H1 (cell line): ENCODE data around the gene BANF1. TPM values are rescaled to one million over a fixed set of nuclear protein-coding genes. Genes with fewer than 3 reads are reported as not detected.

Source experiments
- CBX5 ChIP-seq: fragments of 300-800, 300-1000 bp; sonication (generic); IDR thresholded peaks from 2 replicates; pipeline ENCODE4 v1.7.1; 2016; ENCODE audit warnings: antibody characterized with exemption, low read length, low read depth
- KDM1A ChIP-seq: fragments of 200-600, 300-600 bp; sonication (generic); IDR thresholded peaks from 2 replicates; pipeline ENCODE4 v1.7.1; 2016; ENCODE audit warnings: mild to moderate bottlenecking, low read length, borderline replicate concordance
- POLR2A ChIP-seq, 2 experiments: IDR thresholded peaks; 1 replicate in 1 of 2; 2 replicates in 1 of 2; pipeline ENCODE4 v1.6.1; 2011; ENCODE audit warnings: low read depth in 2 of 2, low read length in 2 of 2, mild to moderate bottlenecking in 2 of 2; ENCODE audit errors: control extremely low read depth in 1 of 2
- POLR2AphosphoS5 ChIP-seq: IDR thresholded peaks from 2 replicates; pipeline ENCODE4 v1.6.1; 2011; ENCODE audit warnings: low read depth, low read length
- POU5F1 ChIP-seq: IDR thresholded peaks from 2 replicates; pipeline ENCODE4 v1.6.1; 2011; ENCODE audit warnings: low read depth, mild to moderate bottlenecking, low read length, moderate library complexity
- SRF ChIP-seq: IDR thresholded peaks from 2 replicates; pipeline ENCODE4 v1.6.1; 2011; ENCODE audit warnings: mild to moderate bottlenecking, low read depth, low read length, moderate library complexity
- polyA plus RNA-seq, 7 experiments: library from polyadenylated mRNA; depleted of rRNA in 3 of 7; stranded (reverse) in 5 of 7; unstranded in 2 of 7; fragments of >200 nt in 5 of 7; fragments of 200-250 nt in 2 of 7; gene quantifications; 1 replicate in 5 of 7; 2 replicates in 1 of 7; 4 replicates in 1 of 7; pipeline versions ENCODE4 v1.2.1 to v1.2.3, GENCODE V29; 2011 to 2013; ENCODE audit warnings: missing spikeins in 2 of 7, mixed read lengths in 2 of 7
- total RNA-seq: library from RNA; stranded (reverse); fragmentation: NEBNext Ultra II Directional; extraction: Animal tissue kit (Norgen Biotek cat#: 25700); gene quantifications from 2 replicates; pipeline ENCODE4 v1.2.1, GENCODE V29; 2021
- TF ChIP-seq, protein P1 (sequence below): IDR thresholded peaks from 2 replicates; pipeline ENCODE4 v1.6.1; 2012; ENCODE audit warnings: inconsistent platforms
- TF ChIP-seq, protein P2 (sequence below): IDR thresholded peaks from 2 replicates; pipeline ENCODE4 v1.6.1; 2011; ENCODE audit warnings: low read depth, mild to moderate bottlenecking, low read length; ENCODE audit not compliant: insufficient read depth
- TF ChIP-seq, protein P3 (sequence below): fragments of 300-600 bp; sonication (generic); IDR thresholded peaks from 2 replicates; pipeline ENCODE4 v1.7.1; 2012; ENCODE audit warnings: low read length, moderate library complexity, mild to moderate bottlenecking, inconsistent platforms; ENCODE audit not compliant: insufficient replicate concordance

BANF1 gene
- total and polyA plus RNA-seq, 2 of the 8 experiments (the other 6 are each of a cell fraction or from before 2014, with no cell fraction given) = 330 to 467 TPM

DNA sequence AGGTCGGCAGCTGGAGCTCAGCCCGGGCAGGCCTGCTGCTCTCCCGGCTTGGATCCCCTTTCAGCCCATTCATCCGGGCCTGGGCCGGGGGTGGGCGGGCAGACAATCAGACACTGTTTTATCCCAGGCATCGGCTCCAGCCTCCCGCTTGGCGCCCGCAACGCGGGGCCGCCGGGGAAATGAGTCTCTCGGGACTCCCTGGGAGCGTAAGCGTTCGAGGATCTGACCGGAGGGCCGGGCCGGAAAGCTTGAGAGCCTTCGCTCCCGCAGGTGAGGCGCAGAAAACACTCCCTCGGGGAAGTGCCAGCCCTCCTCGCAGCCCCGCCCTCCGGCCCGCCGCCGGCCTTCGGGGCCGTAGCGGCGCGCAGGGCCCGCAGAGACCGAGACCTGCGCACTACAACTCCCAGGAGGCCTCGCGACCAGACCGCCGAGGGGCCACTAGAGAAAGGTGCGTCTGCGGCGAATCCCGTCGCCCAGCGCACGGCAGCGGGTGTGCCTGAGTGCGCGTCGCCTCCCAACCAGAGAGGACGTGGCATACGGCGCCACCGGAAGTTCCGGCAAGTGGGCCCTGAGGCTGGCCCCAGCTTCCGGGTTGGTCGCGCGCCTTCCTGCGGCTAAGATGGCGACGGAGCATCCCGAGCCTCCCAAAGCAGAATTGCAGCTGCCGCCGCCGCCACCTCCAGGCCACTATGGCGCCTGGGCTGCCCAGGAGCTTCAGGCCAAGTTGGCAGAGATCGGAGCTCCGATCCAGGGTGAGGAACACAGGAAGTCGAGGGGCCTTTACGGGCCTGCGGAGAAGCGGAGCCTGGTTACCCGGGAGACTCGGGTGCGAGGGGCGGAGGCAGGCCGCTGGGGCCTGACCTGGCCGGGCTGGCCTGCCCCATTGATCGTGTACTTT, 49.7 kb downstream of the BANF1 start, which contains the start of gene SF3B2 (continued):
- TF ChIP-seq, protein P1, sequence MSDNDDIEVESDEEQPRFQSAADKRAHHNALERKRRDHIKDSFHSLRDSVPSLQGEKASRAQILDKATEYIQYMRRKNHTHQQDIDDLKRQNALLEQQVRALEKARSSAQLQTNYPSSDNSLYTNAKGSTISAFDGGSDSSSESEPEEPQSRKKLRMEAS = 0 out of 2 replicates have a peak, but pooled peaks have one; percentile 47
- TF ChIP-seq, protein P2, sequence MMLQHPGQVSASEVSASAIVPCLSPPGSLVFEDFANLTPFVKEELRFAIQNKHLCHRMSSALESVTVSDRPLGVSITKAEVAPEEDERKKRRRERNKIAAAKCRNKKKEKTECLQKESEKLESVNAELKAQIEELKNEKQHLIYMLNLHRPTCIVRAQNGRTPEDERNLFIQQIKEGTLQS = peak; percentile 48; the same call in 1 of the 2 replicates
- TF ChIP-seq POLR2A (IDR thresholded peaks at IDR 0.05; ENCODE audit: control extremely low read depth in 1 of 2, low read depth in 2 of 2, low read length in 2 of 2) (peak; percentile 60 to 83), KDM1A (no peak), SRF (0 out of 2 replicates have a peak, but pooled peaks have one; percentile 27), CBX5 (no peak), POU5F1 (no peak), POLR2AphosphoS5 (peak; percentile 46; the same call in 1 of the 2 replicates)
- TF ChIP-seq, protein P3, sequence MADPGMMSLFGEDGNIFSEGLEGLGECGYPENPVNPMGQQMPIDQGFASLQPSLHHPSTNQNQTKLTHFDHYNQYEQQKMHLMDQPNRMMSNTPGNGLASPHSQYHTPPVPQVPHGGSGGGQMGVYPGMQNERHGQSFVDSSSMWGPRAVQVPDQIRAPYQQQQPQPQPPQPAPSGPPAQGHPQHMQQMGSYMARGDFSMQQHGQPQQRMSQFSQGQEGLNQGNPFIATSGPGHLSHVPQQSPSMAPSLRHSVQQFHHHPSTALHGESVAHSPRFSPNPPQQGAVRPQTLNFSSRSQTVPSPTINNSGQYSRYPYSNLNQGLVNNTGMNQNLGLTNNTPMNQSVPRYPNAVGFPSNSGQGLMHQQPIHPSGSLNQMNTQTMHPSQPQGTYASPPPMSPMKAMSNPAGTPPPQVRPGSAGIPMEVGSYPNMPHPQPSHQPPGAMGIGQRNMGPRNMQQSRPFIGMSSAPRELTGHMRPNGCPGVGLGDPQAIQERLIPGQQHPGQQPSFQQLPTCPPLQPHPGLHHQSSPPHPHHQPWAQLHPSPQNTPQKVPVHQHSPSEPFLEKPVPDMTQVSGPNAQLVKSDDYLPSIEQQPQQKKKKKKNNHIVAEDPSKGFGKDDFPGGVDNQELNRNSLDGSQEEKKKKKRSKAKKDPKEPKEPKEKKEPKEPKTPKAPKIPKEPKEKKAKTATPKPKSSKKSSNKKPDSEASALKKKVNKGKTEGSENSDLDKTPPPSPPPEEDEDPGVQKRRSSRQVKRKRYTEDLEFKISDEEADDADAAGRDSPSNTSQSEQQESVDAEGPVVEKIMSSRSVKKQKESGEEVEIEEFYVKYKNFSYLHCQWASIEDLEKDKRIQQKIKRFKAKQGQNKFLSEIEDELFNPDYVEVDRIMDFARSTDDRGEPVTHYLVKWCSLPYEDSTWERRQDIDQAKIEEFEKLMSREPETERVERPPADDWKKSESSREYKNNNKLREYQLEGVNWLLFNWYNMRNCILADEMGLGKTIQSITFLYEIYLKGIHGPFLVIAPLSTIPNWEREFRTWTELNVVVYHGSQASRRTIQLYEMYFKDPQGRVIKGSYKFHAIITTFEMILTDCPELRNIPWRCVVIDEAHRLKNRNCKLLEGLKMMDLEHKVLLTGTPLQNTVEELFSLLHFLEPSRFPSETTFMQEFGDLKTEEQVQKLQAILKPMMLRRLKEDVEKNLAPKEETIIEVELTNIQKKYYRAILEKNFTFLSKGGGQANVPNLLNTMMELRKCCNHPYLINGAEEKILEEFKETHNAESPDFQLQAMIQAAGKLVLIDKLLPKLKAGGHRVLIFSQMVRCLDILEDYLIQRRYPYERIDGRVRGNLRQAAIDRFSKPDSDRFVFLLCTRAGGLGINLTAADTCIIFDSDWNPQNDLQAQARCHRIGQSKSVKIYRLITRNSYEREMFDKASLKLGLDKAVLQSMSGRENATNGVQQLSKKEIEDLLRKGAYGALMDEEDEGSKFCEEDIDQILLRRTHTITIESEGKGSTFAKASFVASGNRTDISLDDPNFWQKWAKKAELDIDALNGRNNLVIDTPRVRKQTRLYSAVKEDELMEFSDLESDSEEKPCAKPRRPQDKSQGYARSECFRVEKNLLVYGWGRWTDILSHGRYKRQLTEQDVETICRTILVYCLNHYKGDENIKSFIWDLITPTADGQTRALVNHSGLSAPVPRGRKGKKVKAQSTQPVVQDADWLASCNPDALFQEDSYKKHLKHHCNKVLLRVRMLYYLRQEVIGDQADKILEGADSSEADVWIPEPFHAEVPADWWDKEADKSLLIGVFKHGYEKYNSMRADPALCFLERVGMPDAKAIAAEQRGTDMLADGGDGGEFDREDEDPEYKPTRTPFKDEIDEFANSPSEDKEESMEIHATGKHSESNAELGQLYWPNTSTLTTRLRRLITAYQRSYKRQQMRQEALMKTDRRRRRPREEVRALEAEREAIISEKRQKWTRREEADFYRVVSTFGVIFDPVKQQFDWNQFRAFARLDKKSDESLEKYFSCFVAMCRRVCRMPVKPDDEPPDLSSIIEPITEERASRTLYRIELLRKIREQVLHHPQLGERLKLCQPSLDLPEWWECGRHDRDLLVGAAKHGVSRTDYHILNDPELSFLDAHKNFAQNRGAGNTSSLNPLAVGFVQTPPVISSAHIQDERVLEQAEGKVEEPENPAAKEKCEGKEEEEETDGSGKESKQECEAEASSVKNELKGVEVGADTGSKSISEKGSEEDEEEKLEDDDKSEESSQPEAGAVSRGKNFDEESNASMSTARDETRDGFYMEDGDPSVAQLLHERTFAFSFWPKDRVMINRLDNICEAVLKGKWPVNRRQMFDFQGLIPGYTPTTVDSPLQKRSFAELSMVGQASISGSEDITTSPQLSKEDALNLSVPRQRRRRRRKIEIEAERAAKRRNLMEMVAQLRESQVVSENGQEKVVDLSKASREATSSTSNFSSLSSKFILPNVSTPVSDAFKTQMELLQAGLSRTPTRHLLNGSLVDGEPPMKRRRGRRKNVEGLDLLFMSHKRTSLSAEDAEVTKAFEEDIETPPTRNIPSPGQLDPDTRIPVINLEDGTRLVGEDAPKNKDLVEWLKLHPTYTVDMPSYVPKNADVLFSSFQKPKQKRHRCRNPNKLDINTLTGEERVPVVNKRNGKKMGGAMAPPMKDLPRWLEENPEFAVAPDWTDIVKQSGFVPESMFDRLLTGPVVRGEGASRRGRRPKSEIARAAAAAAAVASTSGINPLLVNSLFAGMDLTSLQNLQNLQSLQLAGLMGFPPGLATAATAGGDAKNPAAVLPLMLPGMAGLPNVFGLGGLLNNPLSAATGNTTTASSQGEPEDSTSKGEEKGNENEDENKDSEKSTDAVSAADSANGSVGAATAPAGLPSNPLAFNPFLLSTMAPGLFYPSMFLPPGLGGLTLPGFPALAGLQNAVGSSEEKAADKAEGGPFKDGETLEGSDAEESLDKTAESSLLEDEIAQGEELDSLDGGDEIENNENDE = no peak
